COR-L47 (cell line): ENCODE measurements around the gene BTBD9.
"Not testable (repeated sequence)": the region's sequence is repeated elsewhere in the genome, so short reads cannot be mapped to it uniquely, and the experiment has no call there.

ENCODE experiments used
- DNase-seq: peaks from one replicate; lab custom pipeline; 2025; lab: John Stamatoyannopoulos, UW

Gene BTBD9

DNA sequence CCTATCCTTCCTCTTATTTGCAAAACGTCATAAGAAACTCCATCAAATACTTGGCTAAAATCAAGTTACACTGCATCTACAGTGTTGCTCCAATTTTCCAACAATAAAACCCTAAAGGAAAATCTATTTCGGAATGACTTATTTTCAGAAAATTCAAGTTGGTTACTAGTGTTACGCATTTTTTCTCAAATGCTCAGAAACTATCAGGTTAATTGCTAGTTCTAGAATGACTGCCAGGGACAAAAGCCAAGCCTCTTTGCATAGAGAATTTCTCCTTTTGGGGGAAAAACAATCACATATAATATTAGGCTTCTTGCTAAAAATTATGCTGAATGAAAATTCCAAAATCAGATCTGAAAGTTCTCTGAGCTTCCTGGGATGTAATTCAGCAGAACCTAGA lies 210.2 kb downstream of the BTBD9 start:
- no peak for DNase-seq

DNA sequence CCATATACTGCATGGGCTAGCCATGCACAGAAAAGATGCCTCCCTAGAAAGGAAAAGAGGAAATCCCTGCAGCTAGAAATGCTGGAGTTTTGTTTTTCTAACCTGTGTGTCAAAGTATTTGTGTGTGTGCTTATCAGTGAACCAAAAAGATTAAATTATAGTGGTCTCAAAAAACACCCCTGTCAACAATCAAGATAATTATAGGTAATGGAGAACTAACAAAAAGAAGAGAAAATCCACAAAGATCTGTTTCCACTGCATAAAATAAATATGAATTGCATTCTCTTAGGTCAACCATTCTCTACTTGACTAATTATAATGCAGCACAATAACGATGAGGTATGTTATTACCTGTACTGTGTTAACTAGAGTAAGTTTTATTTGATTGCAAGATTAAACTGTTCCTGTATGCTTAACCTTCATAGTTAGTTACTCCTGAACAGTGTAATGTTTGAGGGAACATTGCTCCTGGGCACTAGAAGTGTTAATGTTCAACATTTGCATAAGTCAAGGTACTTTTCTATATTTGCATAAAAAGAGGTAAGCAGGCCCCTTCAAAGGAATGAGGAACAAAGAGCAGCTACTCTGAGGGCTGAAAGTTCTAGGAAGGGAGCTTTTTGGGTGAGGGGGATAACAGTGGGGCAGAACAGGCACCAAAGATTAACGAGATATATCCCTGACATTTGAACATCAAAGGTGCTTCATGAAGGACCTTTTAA lies 212.1 kb downstream of the BTBD9 start:
- DNase-seq = peak; percentile 44

DNA sequence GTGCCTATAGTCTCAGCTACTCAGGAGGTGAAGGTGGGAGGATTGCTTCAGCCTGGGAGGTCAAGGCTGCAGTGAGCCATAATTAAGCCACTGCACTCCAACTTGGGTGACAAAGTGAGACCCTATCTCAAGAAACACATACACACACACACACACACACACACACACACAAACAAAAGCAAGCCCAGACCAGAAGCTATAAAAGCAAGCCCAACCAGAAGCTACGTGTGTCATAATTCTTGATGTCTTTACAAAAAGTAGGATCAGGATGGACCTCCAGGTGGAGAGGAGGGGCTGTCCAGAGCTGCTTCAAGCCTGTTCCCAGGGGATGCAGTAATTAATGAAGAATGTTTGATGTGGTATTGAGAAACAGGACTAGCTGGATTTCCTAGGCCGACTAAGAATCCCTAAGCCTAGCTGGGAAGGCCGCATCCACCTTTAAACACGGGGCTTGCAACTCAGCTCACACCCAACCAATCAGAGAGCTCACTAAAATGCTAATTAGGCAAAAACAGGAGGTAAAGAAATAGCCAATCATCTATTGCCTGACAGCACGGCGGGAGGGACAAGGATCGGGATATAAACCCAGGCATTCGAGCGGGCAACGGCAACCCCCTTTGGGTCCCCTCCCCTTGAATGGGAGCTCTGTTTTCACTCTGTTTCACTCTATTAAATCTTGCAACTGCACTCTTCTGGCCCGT lies 213.8 kb downstream of the BTBD9 start:
- DNase-seq = not testable (repeated sequence)

DNA sequence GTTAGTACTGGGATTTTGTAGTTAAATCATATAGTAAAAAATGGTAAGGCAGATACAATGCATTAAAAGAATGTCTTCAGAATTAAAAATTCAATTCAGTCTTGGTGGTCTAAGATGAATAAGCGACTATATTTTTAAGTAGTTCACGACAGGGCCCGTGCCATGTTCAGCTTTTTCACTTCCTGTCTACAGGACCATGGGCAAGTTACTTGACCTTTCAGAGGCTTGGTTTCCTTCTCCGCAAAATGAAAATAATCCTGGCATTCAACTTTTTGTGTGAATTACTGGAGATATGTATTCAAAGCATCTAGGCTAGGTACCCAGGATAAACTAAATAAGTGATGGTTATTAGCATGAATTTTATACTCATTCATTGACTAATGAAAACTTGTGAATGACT lies 216.0 kb downstream of the BTBD9 start:
- DNase-seq = no peak

DNA sequence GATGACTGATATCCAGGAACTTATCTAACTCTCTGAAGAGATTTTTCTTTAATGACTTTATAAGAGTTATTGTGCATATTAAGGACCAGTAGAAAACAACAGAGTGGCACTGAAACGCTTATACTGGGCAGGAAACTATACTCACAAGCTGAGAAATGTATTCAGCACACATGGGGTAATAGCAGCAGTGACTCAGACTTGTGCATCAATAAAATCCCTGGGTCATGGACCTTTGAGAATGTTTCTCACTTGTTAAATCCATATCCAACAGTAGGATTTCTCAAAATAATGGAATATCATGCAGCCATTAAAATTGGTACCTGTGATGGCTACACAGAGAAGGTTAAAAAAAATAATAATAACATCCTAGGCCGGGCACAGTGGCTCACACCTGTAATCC lies 219.5 kb downstream of the BTBD9 start:
- DNase-seq = no peak

DNA sequence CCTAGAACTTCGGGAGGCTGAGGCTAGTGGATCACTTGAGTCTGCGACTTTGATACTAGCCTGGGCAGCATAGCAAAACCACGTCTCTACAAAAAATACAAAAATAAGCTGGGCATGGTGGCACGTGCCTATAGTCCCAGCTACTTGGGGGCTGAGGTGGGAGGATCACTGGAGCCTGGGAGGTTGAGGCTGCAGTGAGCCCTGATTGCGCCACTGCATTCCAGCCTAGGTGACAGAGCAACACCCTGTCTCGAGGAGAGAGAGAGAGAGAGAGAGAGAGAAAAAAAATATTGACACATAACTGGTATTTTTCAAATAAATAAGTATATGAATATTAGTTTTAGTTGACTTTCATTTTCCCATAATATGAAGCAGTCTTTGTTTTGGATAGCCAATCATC lies 222.2 kb downstream of the BTBD9 start:
- no peak for DNase-seq

DNA sequence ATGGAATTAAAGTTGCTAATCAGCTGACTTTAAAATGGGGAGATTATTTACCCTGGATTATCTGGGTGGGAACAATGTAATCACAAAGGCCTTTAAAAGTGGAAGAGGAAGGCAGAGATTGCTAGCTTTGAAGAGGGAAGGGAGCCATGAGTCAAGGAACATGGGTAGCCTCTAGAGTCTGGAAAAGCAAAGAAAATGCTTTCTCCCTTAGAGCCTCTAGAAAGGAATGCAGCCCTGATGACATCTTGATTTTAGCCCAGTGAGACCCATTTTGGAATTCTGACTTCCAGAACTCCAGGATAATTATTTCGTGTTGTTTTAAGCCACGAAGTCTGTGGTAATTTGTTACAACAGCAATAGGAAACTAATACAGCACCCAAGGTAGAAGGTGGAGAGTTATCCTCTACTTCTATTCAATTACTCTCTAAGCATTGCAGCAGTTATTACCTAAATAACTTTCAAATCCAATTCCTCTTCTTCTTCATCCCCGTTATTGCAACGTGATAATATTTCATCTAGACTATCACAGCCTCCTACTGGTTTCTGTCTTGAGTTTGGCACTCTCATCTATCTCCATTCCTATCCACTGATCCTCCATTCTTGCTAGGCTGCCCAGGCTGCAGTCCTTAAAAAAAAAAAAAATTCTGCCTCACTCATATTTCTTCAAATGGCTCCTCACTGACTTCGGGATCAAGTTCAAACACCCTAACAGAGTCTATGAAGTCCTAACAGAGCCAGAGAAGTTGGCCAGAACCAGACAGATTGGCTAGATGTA lies 224.3 kb downstream of the BTBD9 start:
- no peak for DNase-seq

DNA sequence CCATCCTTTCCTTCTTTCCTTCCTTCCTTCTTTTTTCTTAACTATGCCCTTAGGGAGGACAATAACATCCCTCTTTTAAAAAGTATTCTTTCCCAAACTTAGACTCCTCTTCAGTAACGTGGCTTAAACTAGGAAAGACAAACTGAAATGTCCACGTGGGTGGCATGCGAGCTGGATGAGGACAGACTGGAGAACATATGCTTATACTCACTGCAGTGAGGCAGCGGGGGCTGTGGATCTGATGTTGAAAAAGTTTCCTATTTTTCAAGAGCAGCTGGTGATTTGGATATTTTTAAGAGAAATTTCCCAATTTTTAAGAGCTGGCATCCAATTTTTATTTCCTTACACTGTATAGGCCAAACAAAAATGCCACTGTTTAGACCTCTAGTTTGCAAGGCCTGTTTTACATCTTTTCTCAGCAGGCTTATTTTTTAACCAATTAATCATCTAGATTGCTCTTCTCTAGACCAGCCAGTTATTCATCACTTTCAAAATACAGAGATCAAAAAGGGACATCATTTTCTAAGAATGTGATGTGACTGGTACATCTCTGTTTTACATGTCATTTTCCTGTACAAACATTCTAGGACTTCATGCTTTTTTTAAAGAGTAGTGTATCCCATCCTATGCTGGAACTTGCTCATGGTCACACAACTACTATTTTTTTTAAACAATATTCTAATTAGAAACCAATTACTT lies 226.5 kb downstream of the BTBD9 start:
- DNase-seq = no peak

DNA sequence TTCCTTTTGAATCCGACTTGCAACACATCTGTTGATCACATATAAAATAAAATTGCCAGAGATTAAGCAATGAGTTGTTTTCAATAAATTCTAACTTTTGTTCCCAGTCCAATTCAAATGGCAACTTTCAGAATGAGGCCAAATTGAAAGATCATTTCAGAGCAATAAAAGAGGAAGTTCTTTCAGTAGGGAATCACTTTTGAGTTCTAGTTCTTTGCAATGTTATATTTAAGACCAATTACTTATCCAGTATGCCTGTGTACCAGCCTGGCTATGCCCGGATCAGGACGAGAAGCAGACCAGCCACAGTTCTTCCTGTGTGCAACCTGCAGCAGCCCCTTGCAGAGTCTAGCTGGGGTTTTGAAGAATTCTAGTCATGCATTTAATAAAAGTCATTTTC lies 232.5 kb downstream of the BTBD9 start:
- DNase-seq = no peak

DNA sequence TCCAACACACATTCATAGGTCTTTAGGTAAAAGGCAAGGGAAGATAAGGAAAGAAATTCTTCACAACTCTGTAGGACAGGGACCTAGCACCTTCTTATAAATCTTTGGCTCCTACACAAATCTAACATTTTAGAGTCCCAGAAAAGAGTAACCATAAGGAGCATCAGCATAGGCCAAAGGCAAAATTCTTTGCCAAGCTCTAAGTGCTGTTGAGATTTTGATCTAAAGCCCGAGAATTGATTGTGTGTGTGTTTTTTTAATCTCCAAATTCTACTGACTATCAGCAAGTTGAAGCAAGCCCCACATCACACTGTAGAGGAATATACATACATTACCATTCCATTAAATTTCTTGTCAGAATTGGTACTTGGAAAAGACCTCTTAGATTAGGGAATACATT lies 233.6 kb downstream of the BTBD9 start:
- no peak for DNase-seq

DNA sequence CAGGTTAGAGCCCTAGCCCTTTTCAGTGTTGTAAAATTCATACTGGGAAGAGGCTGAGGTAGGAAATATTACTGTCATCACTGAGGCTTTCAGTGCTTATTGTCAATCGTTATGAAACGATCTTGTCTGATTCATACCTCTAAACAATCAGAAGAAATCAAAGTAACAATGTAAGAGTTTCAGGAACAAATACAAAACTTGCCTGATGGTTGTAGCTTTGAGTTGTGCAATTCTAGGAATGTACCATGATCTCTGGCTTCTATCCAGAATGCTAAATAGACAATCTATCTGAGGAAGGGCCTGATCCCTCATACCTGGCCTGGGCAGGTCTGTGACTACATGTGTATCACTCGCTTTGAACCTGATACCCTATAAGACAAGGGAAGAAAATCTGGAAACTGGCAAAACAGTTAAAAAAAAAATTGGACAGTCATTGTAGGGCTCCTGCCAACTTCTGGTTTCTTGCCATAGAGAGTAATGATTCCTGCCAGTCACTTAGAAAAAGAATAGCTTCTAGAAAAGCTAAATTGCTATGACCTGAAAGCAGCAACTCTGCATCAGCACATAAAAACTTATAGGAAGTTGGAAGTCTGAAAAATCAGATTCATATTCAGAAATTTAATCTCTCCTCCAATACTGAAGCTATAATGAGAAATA lies 234.7 kb downstream of the BTBD9 start:
- DNase-seq = no peak

DNA sequence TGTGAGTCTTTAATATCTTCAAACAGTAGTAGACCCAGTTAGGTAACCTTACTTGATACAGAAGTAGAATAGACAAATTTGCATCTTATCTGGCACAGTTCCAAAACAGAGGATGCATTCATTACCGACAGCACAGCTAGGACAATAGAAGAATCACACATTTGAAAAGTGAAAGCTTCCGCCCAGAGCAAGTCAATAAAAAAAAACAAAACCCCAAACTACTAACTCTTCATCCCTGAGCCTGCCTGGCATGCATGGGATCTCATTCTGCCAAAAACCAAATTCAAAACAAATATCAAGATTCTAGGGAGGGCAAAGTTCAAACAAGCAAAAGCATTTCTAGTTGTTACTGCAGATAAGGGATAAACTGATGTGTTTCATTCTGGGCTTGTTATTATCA lies 235.4 kb downstream of the BTBD9 start:
- DNase-seq = peak; percentile 63

DNA sequence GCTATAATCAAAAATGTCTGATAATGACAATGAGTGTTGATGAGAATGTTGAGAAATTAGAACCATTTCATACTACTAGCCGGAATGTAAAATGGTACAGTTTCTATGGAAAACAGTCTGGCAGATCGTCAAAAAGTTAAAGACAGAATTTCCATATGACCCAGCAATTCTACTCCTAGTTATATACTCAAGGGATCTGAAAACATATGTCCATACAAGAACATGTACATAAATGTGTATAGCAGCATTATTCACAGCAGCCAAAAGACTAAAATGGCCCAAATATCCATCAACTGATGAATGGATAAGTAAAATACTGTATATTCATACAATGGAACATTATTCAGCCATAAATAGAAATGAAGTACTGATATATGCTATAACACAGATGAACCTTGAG lies 236.2 kb downstream of the BTBD9 start:
- no peak for DNase-seq

DNA sequence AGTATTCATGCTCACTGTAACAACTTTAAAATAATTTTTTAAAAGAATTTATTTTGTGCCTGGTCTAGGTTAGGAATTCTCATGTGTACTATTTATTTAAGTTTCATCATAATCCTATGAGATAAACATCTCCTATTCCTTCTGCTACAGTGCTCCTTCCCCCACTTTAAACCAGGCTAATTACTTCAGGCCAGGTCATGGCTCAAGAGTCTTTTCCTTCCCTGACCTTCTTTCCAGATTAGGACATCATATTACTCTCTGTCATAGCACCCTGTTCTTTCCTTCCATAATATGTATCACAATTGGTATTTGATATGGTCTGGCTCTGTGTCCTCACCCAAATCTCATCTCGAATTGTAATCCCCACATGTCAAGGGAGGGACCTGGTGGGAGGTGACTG lies 239.0 kb downstream of the BTBD9 start:
- DNase-seq = no peak

DNA sequence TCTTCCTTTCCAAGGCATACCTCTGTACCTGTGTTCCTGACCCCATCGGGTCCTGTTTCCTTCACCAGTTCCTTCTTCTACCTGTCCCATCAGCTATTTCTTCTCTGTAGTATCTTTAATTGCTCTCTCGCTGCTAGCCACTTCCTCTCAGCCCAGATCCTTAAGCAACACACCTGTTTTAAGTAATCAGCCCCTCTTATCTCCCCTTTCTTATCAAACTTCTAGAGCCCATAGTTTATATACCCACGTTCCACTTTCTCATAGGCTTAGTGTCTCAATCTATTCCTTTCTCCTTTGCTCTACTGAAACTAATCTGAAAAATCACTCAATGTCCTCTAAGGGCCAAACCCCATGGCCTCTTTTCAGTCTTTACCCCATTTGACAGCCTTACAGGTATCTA lies 239.6 kb downstream of the BTBD9 start:
- no peak for DNase-seq

DNA sequence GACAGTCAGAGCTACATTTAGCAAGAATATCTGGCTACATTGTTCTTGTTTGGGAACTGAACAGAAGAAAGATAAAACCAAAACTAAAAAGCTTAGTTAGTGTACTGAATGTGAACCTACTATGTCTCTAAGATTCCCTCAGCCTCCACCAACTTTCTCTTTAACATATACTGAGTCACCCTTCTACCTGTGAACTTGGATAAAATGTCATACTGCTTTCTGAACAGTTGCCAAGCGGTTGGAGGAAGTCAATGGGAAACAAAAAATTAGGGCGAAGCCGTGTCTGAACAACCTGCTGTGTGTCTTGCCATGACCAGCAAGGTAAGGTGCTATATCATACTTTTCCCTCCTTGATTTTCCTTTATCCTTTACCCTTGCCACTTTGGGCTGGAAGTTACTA lies 243.5 kb downstream of the BTBD9 start:
- DNase-seq = no peak

DNA sequence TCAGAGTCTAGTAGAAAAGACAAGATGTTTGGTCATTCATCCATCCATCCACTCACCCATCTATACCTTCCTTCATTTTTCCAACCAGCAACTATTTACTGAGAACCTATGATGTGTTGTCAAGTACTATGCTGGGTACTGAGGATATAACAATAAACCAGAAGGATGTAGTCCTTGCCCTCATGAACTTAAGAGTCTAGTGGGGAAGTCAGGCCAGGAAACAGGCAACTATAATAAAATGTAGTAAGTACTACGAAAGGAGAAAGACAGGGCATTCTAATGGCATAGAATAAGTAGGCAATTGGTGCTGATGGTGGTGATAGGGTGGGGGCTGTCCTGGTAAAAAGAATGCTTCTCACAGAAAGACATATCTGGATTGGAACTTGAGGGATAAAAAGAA lies 245.7 kb downstream of the BTBD9 start:
- DNase-seq = no peak

DNA sequence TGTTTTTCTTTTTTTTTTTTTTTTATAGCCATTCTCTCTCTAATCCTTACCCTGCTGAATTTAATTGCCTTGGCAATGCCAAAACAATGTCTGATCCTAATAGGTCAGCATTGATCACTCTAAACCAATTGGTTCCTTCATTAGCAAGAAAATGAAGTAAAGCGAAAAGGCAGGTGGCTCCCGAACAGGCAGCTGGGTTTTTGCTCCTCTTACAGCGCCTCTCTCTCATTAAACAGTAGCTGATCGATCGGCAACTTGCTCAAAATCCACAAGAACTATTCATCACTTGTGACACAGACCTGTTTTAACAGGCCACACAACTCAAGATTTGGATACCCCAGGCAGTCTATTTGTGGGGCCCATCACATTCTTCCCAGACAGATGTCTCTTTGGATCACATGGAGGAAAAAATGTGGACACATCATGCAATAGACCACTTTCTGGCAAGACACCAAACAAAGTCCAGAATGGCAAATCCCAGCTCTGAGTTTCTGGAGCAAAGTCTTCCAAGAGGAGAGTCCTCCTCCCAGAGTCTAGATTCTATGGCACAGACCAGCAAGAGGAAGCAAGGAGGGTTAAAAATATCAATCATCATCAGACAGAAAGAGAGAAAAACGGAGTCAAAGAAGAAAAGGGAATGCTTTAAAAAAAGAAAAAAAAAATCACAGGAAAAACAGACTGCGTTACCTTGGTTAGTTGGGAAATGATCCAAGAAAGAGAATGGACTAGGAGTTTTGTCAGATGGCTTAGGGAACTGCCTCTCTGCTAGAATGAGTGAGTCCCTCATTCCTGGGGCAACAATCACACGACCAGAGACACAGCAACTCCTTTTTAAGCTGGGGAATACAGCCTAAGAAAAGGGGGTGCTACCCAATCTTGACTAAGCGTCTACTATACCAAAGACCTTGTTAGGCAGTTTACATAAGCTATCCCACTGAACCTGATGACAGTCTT lies 247.8 kb downstream of the BTBD9 start:
- no peak for DNase-seq

DNA sequence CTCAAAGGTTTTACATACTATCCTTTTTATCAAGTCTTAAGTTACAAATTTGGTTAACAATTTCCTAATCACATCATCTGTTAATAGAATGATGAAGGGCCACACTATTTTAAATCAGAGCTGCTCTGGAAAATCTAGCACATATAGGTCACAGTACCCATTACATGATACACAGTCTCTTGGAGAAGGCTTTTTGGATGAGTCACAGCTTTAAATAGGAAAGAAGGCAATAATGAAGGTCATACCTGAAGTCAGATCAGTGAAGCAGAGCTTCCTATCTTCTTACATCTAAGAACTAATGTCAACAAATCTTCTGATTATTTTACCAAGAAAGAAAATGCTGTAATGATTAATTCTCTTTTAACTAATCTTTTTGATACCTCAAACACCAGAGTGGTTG lies 248.5 kb downstream of the BTBD9 start:
- no peak for DNase-seq

DNA sequence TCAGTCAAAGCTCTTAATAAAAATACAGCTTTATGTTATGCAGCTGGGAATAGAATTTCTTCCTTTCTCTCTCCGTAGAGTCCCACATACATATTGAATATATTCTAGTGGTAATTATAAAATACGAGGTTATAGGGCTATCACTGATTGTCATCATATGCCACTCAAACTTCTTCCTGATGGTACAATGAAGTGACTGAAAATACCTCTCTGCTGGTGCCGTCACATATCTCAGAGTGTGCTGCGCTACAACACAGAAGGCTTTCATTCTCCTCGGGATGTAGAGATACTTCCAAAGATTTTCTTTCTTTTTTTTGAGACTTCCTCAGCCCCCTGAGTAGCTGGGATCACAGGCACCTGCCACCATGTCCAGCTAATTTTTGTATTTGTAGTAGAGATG lies 249.9 kb downstream of the BTBD9 start:
- no peak for DNase-seq

DNA sequence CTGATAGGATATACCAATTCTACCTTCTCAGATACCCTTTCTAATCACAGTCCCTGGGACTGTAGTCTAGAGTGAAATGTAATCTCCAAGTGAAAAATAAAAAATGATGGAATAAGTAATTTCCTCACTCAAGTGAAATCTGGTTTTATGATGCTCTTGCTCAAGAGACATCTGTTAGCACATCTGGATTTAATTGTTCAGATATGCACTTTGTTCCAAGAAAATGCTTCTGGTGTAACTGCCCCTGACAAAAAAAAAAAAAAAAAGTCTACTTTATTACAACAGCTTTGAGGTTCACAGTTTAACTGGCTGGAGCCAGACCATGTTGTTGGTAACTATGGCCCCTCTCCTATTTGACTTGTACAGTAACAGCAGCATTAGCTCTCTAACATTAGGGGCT lies 251.8 kb downstream of the BTBD9 start:
- DNase-seq = no peak
